ENCODE measurements around the gene TNKS2. TPM values are rescaled to one million over a fixed set of nuclear protein-coding genes. Genes with fewer than 3 reads are reported as not detected.
A peak's percentile ranks its signal among the peaks of the same experiment; 100 is the strongest.

The TNKS2 gene
- polyA plus RNA-seq, 1 donor (not counting 4 experiments of a cell fraction or from before 2014, with no cell fraction given), result 35.4 TPM

GRCh38 chr10:91879515-91880170 is 81.4 kb downstream of the TNKS2 start:
- H3K9ac ChIP-seq (ENCODE audit: control insufficient read depth, extremely low read depth, insufficient read depth, low read length), result no peak overlapping the region
- peaks cover 27% of the 10 kb centered on the region for H3K4me1 ChIP-seq (ENCODE audit: control insufficient read depth, extremely low read depth, insufficient read depth, low read length)
- TF ChIP-seq EZH2 (IDR thresholded peaks at IDR 0.05; ENCODE audit: low read length), result no peak
- TF ChIP-seq CTCF (optimal IDR thresholded peaks at IDR 0.05 in 1 of 3, IDR thresholded peaks at IDR 0.05 in 1 of 3, conservative IDR thresholded peaks at IDR 0.05 in 1 of 3; ENCODE audit: extremely low read depth in 1 of 3, insufficient read depth in 2 of 3, low read length in 3 of 3), result no peak
- peak overlapping the region; percentile 52 for H3K4me2 ChIP-seq (ENCODE audit: control insufficient read depth, extremely low read depth, insufficient read depth, low read depth, low read length)
- H3K79me2 ChIP-seq (ENCODE audit: control insufficient read depth, insufficient read depth, low read length), result no peaks in the 10 kb centered on the region
- H4K20me1 ChIP-seq (ENCODE audit: control insufficient read depth, extremely low read depth, insufficient read depth, low read length), result no peaks in the 10 kb centered on the region
- FAIRE-seq (no peak), DNase-seq (ENCODE audit: low read depth, low spot score) (no peak)
- H3K27me3 ChIP-seq (ENCODE audit: control insufficient read depth, extremely low read depth, insufficient read depth, low read length), result no peaks in the 10 kb centered on the region
- H3K27ac ChIP-seq (ENCODE audit: control insufficient read depth, insufficient read depth, low read length), result no peak overlapping the region
- no peaks in the 10 kb centered on the region for H3K9me3 ChIP-seq (ENCODE audit: control insufficient read depth, low read depth, low read length)
- dilution Hi-C loops (cut with MboI; ENCODE audit: extremely low pct_ligation_motif_present, low sequenced_read_pairs), result no loop called here
- H3K36me3 ChIP-seq (ENCODE audit: control insufficient read depth in 2 of 2, extremely low read depth in 1 of 2, insufficient read depth in 2 of 2, low read length in 2 of 2), result no peaks in the 10 kb centered on the region
- H2AFZ ChIP-seq (ENCODE audit: control insufficient read depth, low read length), result peak overlapping the region; percentile 64
- no peaks in the 10 kb centered on the region for H3K9me1 ChIP-seq (ENCODE audit: control insufficient read depth, extremely low read depth, insufficient read depth, low read length)
- H3K4me3 ChIP-seq (ENCODE audit: control insufficient read depth in 2 of 3, extremely low read depth in 1 of 3, insufficient read depth in 2 of 3, low read depth in 1 of 3, low read length in 3 of 3), result no peak overlapping the region

- Histone ChIP-seq H3K4me2 (ENCODE audit: control insufficient read depth, extremely low read depth, insufficient read depth, low read depth, low read length) (peak overlapping the region; percentile 52), H3K9ac (ENCODE audit: control insufficient read depth, extremely low read depth, insufficient read depth, low read length) (no peak overlapping the region), H3K27ac (ENCODE audit: control insufficient read depth, insufficient read depth, low read length) (no peak overlapping the region)
These were observed 82.1 kb downstream of the TNKS2 start for GRCh38 chr10:91880310-91880709.

More at GRCh38 chr10:91880310-91880709, 82.1 kb downstream of the TNKS2 start:
- DNase-seq (ENCODE audit: low read depth, low spot score), result peak; percentile 46
- dilution Hi-C loops (cut with MboI; ENCODE audit: extremely low pct_ligation_motif_present, low sequenced_read_pairs), result no loop called here
- no peak overlapping the region for H3K4me3 ChIP-seq (ENCODE audit: control insufficient read depth in 2 of 3, extremely low read depth in 1 of 3, insufficient read depth in 2 of 3, low read depth in 1 of 3, low read length in 3 of 3)
- no peaks in the 10 kb centered on the region for H3K36me3 ChIP-seq (ENCODE audit: control insufficient read depth in 2 of 2, extremely low read depth in 1 of 2, insufficient read depth in 2 of 2, low read length in 2 of 2)
- no peaks in the 10 kb centered on the region for H3K79me2 ChIP-seq (ENCODE audit: control insufficient read depth, insufficient read depth, low read length)
- no peaks in the 10 kb centered on the region for H3K9me1 ChIP-seq (ENCODE audit: control insufficient read depth, extremely low read depth, insufficient read depth, low read length)
- H3K27me3 ChIP-seq (ENCODE audit: control insufficient read depth, extremely low read depth, insufficient read depth, low read length), result no peaks in the 10 kb centered on the region
- H4K20me1 ChIP-seq (ENCODE audit: control insufficient read depth, extremely low read depth, insufficient read depth, low read length), result no peaks in the 10 kb centered on the region
- peaks cover 31% of the 10 kb centered on the region for H3K4me1 ChIP-seq (ENCODE audit: control insufficient read depth, extremely low read depth, insufficient read depth, low read length)
- H3K9me3 ChIP-seq (ENCODE audit: control insufficient read depth, low read depth, low read length), result no peaks in the 10 kb centered on the region
- peak; percentile 96 for FAIRE-seq
- H2AFZ ChIP-seq (ENCODE audit: control insufficient read depth, low read length), result peak overlapping the region; percentile 64
- peak; percentile 21 to 29 (median 23) for TF ChIP-seq CTCF (optimal IDR thresholded peaks at IDR 0.05 in 1 of 3, IDR thresholded peaks at IDR 0.05 in 1 of 3, conservative IDR thresholded peaks at IDR 0.05 in 1 of 3; ENCODE audit: extremely low read depth in 1 of 3, insufficient read depth in 2 of 3, low read length in 3 of 3)
- no peak for TF ChIP-seq EZH2 (IDR thresholded peaks at IDR 0.05; ENCODE audit: low read length)

Data from keratinocyte (primary cell).